AG04450 (cell line): ENCODE measurements around the gene UQCC2. TPM values are rescaled to one million over a fixed set of nuclear protein-coding genes. Genes with fewer than 3 reads are reported as not detected.

ENCODE experiments used
- CTCF ChIA-PET: fragments of 300-600, 350-600 bp; formaldehyde crosslinking; extraction: SDS; loops from one replicate; lab custom pipeline; 2022; ENCODE audit warnings: antibody characterized with exemption, inconsistent platforms; lab: Charles Lee
- POLR2A ChIA-PET: fragments of 350-600 bp; formaldehyde crosslinking; extraction: SDS; loops from one replicate; lab custom pipeline; 2021; ENCODE audit warnings: antibody characterized with exemption, inconsistent platforms; lab: Yijun Ruan, JAX
- DNase-seq: peaks from one replicate; pipeline ENCODE4 v3.0.0-alpha.2; 2011; ENCODE audit warnings: low read depth, low spot score
- H3K27ac ChIP-seq: one replicate; pipeline ENCODE4 v1.5.1; 2012; ENCODE audit warnings: low read depth, low read length, control low read depth
- H3K27me3 ChIP-seq: one replicate; pipeline ENCODE4 v1.6.0; 2012; ENCODE audit warnings: low read length; ENCODE audit not compliant: control insufficient read depth, insufficient read depth
- H3K4me3 ChIP-seq: 2 replicates; pipeline ENCODE4 v1.5.1; 2011; ENCODE audit warnings: mild to moderate bottlenecking, low read depth, low read length, control low read depth
- H3K9me3 ChIP-seq: 2 replicates; pipeline ENCODE4 v1.5.1; 2012; ENCODE audit warnings: low read length; ENCODE audit not compliant: control insufficient read depth, insufficient read depth
- CTCF ChIP-seq: IDR thresholded peaks from 2 replicates; pipeline ENCODE4 v1.5.1; 2011; ENCODE audit warnings: low read depth, low read length, control low read depth, inconsistent platforms
- polyA plus RNA-seq: library from polyadenylated mRNA; depleted of rRNA; stranded (reverse); fragments of >200 nt; gene quantifications from 2 replicates; pipeline ENCODE4 v1.2.3, GENCODE V29; 2011

UQCC2 gene
- polyA plus RNA-seq, 1 experiment = 67.9 TPM

GRCh38 chr6:33721508-33721907, 10.0 kb upstream of the UQCC2 start:
- Histone ChIP-seq H3K4me3 (no peak overlapping the region), H3K9me3 (no peaks in the 10 kb centered on the region), H3K27me3 (peaks cover 31% of the 10 kb centered on the region), H3K27ac (no peak overlapping the region)
- ChIA-PET POLR2A (interaction anchor here (0.6 kb wide), 1 partner anchor 1376 kb away, joined by 7 read pairs; no protein-coding TSS in a partner anchor), CTCF (interaction anchor here (1.0 to 2.2 kb wide), 3 partner anchors 11 to 433 kb away, joined by 4 to 13 read pairs (median 9); partner anchors contain the start of gene UQCC2)
- no peak for TF ChIP-seq CTCF
- no peak for DNase-seq

GRCh38 chr6:33720998-33721397, 9.5 kb upstream of the UQCC2 start:
- Histone ChIP-seq H3K4me3 (no peak overlapping the region), H3K27ac (no peak overlapping the region), H3K9me3 (no peaks in the 10 kb centered on the region), H3K27me3 (peaks cover 33% of the 10 kb centered on the region)
- CTCF ChIA-PET = interaction anchor here (2.2 kb wide), 1 partner anchor 10 kb away, joined by 13 read pairs; the partner anchor contains the start of gene UQCC2
- POLR2A ChIA-PET = no interaction called here
- no peak for TF ChIP-seq CTCF
- no peak for DNase-seq

GRCh38 chr6:33719326-33719987, 8.0 kb upstream of the UQCC2 start:
- ChIA-PET POLR2A (no interaction called here), CTCF (interaction anchor here (0.6 to 2.2 kb wide), 3 partner anchors 8 to 25 kb away, joined by 3 to 13 read pairs (median 4); partner anchors contain the start of gene UQCC2)
- DNase-seq = no peak
- Histone ChIP-seq H3K27me3 (peaks cover 31% of the 10 kb centered on the region), H3K27ac (no peak overlapping the region), H3K4me3 (no peak overlapping the region), H3K9me3 (no peaks in the 10 kb centered on the region)
- no peak for TF ChIP-seq CTCF

GRCh38 chr6:33718713-33719112, 7.2 kb upstream of the UQCC2 start:
- Histone ChIP-seq H3K4me3 (no peak overlapping the region), H3K9me3 (no peaks in the 10 kb centered on the region), H3K27ac (no peak overlapping the region), H3K27me3 (peaks cover 31% of the 10 kb centered on the region)
- POLR2A ChIA-PET = no interaction called here
- CTCF ChIA-PET = no interaction called here
- no peak for TF ChIP-seq CTCF
- DNase-seq = no peak

GRCh38 chr6:33717934-33718455, 6.5 kb upstream of the UQCC2 start:
- Histone ChIP-seq H3K27ac (no peak overlapping the region), H3K9me3 (no peaks in the 10 kb centered on the region), H3K27me3 (peaks cover 31% of the 10 kb centered on the region), H3K4me3 (no peak overlapping the region)
- CTCF ChIA-PET = no interaction called here
- POLR2A ChIA-PET = interaction anchor here (0.7 kb wide), 1 partner anchor 108 kb away, joined by 12 read pairs; no protein-coding TSS in a partner anchor
- no peak for DNase-seq
- no peak for TF ChIP-seq CTCF
